GM19351 (cell line): ENCODE results near the gene ANKRD55.

Source experiments
- ATAC-seq: cut with Tn5 transposase; IDR thresholded peaks from one replicate; pipeline ENCODE4 v1.9.1; 2021; ENCODE audit warnings: mild to moderate bottlenecking, moderate library complexity; ENCODE audit not compliant: unreplicated experiment

ANKRD55 gene

DNA sequence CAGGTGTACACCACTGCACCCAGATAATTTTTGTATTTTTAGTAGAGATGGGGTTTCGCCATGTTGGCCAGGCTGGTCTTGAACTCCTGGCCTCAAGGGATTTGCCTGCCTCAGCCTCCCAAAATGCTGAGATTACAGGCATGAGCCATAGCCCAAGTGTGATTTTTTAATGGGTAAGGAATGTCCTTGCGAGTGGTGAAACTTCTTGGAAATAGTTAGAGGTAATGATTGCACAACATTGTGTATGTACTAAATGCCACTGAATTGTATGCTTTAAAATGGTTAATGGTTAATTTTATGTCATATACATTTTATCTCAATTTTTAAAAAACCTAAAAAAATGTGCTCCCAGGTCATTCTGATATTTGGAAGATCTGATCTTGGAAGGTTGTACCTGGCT is 178.5 kb downstream of the ANKRD55 start:
- no peak for ATAC-seq

DNA sequence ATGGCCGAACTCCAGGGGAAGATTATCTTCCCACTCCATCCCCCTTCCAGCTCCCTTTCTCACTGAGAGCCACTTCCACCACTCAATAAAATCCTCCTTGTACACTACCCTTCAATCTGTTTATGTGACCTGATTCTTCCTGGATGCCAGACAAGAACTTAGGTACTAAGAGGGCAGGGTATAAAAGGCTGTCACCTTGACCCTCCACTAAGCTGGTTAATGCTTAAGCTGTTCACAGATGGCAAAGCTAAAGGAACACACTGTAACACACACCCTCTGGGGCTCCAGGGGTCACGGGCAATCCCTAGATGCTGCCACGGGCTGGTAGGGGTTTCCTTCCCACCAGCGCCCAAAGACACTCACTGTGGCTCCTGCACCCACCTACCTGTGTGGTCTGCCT is 179.8 kb downstream of the ANKRD55 start:
- no peak for ATAC-seq

DNA sequence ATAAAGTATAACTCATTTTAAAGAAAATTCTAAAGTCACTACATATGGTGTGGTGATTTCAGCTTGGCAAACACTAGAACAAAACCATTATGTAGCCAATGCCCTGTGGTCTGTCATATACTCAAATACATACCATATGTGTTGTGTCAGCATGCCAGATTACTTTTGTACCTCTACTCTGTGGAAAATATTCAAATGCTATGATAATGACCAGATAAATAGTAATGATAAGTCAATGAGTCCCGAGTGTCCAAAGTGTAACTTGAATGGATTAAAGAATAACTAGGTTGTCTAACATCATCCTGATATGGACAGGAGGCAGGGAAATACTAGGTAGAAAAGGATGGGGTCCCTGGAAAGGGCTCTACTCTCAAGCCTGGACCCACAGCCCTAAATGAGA is 180.4 kb downstream of the ANKRD55 start:
- ATAC-seq: no peak

DNA sequence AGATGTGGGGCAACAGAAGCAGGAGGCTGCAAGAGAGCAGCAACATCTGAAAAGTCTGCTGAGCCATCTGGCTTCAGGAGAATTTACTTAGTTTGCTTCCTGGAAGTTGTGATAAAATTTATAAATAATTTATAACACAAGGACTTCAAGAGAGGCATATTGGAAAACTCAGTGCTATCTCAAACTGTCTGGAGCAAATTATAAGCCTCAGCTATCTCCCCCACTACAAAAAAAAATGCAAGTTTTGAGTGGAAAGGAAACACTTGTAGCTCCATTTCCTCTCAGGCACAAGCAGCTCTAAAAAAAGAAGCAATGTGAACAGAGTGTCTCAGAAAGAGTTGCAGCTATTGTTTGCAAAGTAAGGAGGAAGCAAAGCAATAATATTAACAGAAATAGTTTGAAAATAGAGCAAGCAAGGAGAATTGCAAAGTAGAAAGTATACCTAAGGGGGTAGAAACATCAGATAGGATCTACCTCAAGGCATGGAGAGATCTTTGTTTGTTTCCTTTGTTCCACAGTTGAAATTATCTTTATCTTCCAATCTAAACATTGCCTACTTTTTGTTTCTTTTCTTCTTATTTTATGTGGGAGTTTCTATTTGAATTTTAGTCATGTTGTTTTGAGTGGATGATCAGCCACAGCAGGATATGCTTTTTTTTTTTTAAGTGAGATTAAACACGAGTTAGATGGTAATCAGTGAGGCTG is 182.4 kb downstream of the ANKRD55 start:
- ATAC-seq: no peak
